Omental fat pad (tissue), 4 donors: Measurements from ENCODE around the gene USP9Y. TPM values are rescaled to one million over a fixed set of nuclear protein-coding genes. Genes with fewer than 3 reads are reported as not detected.

Source experiments
- ATAC-seq: fragments of 150-250 bp; one replicate; pipeline ENCODE4 v1.9.1; 2016; ENCODE audit warnings: mild to moderate bottlenecking, moderate library complexity; ENCODE audit not compliant: low FRiP score
- DNase-seq: peaks from one replicate; pipeline ENCODE4 v3.0.0-alpha.2; 2019; ENCODE audit warnings: low spot score
- CTCF ChIP-seq, 3 donors: fragments of 450-650 bp; IDR thresholded peaks; one replicate each; pipeline ENCODE4 v1.5.1; 2016 to 2017; ENCODE audit warnings: antibody characterized with exemption in 3 of 3, mild to moderate bottlenecking in 3 of 3, moderate library complexity in 2 of 3
- total RNA-seq, 4 donors: library from RNA; depleted of rRNA; stranded (reverse); fragments of >200 nt; gene quantifications; one replicate each; pipeline ENCODE4 v1.1.0, GENCODE V29; 2016

Gene USP9Y
- total RNA-seq, 4 donors from 2014 or later, result 0.06 to 24.3 (median 12.3) TPM

GRCh38 chrY:12688337-12688736 lies 12.7 kb upstream of the USP9Y start:
- ATAC-seq, result no peak
- no peak for TF ChIP-seq CTCF (IDR thresholded peaks at IDR 0.05)
- DNase-seq, result no peak

- DNase-seq, result no peak
- no peak for ATAC-seq
- TF ChIP-seq CTCF (IDR thresholded peaks at IDR 0.05), result no peak
Observed at GRCh38 chrY:12700087-12700486, 944 bp upstream of the USP9Y start.

GRCh38 chrY:12702174-12702573 lies 1.1 kb downstream of the USP9Y start:
- no peak for ATAC-seq
- no peak for TF ChIP-seq CTCF (IDR thresholded peaks at IDR 0.05)

GRCh38 chrY:12710460-12710859 lies 9.4 kb downstream of the USP9Y start:
- DNase-seq, result no peak
- no peak for ATAC-seq
- TF ChIP-seq CTCF (IDR thresholded peaks at IDR 0.05), result no peak

More at GRCh38 chrY:12702174-12702573, 1.1 kb downstream of the USP9Y start:
- no peak for DNase-seq

- ATAC-seq (no peak), DNase-seq (no peak)
- TF ChIP-seq CTCF (IDR thresholded peaks at IDR 0.05), result no peak
Observed at GRCh38 chrY:12715376-12715775, 14.3 kb downstream of the USP9Y start.

- ATAC-seq, result no peak
- no peak for TF ChIP-seq CTCF (IDR thresholded peaks at IDR 0.05)
- DNase-seq, result no peak
Observed at GRCh38 chrY:12729746-12730145, 28.7 kb downstream of the USP9Y start.

- TF ChIP-seq CTCF (IDR thresholded peaks at IDR 0.05), result no peak
- no peak for ATAC-seq
- DNase-seq, result no peak
Observed at GRCh38 chrY:12733625-12734024, 32.6 kb downstream of the USP9Y start.
